ENCODE measurements around the gene FAM81A.
"Not testable (repeated sequence)": the region's sequence is repeated elsewhere in the genome, so short reads cannot be mapped to it uniquely, and the experiment has no call there.

Gene FAM81A

DNA sequence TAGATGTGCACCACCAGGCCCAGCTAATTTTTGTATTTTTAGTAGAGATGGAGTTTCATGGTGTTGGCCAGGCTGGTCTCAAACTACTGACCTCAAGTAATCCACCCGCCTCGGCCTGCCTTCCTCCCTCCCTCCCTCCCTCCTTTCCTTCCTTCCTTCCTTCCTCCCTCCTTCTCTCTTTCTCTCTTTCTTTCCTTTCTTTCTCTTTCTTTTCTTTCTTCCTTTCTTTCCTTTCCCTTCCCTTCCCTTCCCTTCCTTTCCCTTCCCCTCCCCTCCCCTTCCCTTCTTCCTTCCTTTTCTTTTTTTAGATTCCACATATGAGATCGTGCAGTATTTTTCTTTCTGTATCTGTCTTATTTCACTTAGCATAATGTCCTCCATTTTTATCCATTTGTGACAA, 81.3 kb downstream of the FAM81A start:
- no peak overlapping the region for H3K4me3 ChIP-seq
- TF ChIP-seq, protein P1, sequence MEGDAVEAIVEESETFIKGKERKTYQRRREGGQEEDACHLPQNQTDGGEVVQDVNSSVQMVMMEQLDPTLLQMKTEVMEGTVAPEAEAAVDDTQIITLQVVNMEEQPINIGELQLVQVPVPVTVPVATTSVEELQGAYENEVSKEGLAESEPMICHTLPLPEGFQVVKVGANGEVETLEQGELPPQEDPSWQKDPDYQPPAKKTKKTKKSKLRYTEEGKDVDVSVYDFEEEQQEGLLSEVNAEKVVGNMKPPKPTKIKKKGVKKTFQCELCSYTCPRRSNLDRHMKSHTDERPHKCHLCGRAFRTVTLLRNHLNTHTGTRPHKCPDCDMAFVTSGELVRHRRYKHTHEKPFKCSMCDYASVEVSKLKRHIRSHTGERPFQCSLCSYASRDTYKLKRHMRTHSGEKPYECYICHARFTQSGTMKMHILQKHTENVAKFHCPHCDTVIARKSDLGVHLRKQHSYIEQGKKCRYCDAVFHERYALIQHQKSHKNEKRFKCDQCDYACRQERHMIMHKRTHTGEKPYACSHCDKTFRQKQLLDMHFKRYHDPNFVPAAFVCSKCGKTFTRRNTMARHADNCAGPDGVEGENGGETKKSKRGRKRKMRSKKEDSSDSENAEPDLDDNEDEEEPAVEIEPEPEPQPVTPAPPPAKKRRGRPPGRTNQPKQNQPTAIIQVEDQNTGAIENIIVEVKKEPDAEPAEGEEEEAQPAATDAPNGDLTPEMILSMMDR (IDR thresholded peaks at IDR 0.05): no peak
- no peak overlapping the region for H3K27ac ChIP-seq
- DNase-seq (ENCODE audit: low spot score): no peak

DNA sequence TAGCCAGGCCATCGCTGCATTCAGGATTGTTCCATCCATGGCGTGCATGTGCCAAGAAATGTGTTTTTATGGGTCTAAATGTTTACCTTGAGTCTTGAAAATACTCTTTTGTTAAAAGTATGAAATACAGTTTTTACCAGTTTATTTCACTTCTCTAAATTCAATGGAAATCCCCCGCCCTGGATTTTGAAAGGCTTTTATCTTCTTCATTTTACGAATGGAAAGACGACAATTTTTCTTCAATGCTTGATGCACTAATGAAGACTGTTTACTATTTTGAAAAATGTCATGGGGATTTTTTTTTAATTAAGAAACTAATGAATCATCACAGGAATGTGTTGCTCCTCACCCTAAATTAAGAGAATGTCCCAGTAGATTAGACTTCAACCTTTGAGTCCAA, 83.5 kb downstream of the FAM81A start:
- TF ChIP-seq, protein P1 (IDR thresholded peaks at IDR 0.05): no peak
- Histone ChIP-seq H3K4me3 (no peak overlapping the region), H3K27ac (no peak overlapping the region)
- no peak for DNase-seq (ENCODE audit: low spot score)

DNA sequence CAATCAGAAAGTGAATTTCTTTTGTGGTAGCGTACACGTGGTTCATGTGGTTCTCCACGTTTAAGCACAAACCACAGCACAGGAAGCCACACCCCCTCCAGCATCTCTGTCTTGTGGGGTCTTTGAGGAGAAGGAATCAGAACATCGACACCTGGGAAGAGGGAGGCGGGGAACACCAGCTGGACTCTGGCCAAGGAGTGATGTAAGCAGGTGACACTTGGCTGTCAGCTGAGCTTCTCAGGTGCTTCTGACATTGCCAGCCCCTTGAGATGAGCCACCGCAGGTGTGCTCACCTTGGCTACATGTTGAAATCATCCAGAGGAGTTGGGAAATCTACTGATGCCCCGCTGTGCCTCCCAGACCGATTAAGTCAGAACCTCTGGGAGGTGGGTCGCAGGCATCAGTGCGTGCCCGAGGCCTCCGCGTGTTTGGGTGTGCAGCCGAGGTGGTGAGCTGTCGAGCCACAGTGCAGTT, 85.0 kb downstream of the FAM81A start:
- Histone ChIP-seq H3K4me3 (no peak overlapping the region), H3K27ac (no peak overlapping the region)
- TF ChIP-seq, protein P1 (IDR thresholded peaks at IDR 0.05): no peak
- no peak for DNase-seq (ENCODE audit: low spot score)

DNA sequence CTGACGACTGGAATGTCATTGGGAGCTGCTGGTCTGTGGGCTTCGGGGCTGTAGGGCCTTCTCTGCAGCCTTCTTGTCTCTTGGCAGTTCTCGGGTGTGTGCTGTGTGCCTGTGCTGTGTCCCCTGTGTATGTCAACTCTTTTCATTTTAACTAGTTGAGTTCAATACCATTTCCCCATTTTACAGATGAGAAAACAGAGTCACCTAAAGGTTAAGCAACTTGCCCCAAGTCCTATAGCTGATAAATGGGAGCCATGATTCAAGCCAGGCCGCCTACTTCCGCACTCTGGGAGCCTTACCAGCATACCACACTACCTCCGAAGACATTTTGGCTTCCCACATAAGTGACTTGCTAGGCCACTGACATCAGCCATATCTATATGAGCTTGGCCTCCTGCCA, 85.7 kb downstream of the FAM81A start:
- H3K27ac ChIP-seq: no peak overlapping the region
- DNase-seq (ENCODE audit: low spot score): no peak
- H3K4me3 ChIP-seq: no peak overlapping the region
- TF ChIP-seq, protein P1 (IDR thresholded peaks at IDR 0.05): no peak

DNA sequence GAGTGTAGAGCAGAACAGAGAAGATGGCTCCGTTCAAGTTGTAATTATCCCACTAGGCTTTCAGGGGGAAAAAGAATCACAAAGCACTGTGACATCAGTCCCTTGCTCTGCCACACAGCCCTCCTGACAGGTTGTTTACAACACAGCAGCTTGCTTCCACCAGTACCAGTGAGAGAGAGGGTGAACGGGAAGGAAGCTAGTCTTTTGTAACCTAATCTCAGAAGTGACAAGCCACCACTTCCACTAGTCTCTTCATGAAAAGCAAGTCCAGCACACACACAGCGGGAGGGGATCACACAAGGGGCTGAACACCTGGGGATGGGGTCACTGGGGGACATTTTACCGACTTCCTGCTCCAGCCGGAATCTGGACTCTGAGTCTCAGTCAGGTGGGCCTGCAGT, 86.3 kb downstream of the FAM81A start:
- DNase-seq (ENCODE audit: low spot score): no peak
- no peak overlapping the region for H3K4me3 ChIP-seq
- H3K27ac ChIP-seq: no peak overlapping the region
- TF ChIP-seq, protein P1 (IDR thresholded peaks at IDR 0.05): no peak

DNA sequence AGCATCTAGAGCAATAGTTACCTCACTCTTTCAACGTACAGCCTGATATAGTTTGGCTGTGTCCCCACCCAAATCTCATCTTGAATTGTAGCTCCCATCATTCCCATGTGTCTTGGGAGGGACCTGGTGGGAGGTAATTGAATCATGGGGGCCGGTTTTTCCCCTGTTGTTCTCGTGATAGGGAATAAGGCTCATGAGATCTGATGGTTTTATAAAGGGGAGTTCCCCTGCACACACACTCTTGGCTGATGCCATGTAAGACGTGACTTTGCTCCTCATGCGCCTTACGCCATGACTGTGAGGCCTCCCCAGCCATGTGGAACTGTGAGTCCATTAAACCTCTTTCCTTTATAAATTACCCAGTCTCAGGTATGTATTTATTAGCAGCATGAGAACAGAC, 88.5 kb downstream of the FAM81A start:
- DNase-seq (ENCODE audit: low spot score); H3K4me3 ChIP-seq; H3K27ac ChIP-seq: not testable (repeated sequence)

DNA sequence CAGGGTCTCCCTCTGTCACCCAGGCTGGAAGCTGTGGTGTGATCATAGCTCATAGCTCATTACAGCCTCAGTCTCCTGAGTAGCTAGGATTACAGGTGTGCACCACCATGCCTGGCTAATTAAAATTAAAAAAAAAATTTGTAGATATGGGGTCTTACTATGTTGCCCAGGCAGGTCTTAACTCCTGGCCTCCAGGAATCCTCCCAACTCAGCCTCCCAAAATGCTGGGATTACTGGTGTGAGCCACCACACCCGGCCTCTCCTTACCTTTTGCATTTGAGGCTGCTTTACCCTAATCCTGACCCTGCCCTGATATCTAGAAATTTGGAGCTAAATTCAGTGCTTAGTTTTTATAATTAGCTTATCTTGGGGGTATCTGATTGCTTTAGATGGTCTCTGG, 90.4 kb downstream of the FAM81A start:
- no peak overlapping the region for H3K27ac ChIP-seq
- TF ChIP-seq, protein P1 (IDR thresholded peaks at IDR 0.05): no peak
- no peak for DNase-seq (ENCODE audit: low spot score)
- H3K4me3 ChIP-seq: no peak overlapping the region

DNA sequence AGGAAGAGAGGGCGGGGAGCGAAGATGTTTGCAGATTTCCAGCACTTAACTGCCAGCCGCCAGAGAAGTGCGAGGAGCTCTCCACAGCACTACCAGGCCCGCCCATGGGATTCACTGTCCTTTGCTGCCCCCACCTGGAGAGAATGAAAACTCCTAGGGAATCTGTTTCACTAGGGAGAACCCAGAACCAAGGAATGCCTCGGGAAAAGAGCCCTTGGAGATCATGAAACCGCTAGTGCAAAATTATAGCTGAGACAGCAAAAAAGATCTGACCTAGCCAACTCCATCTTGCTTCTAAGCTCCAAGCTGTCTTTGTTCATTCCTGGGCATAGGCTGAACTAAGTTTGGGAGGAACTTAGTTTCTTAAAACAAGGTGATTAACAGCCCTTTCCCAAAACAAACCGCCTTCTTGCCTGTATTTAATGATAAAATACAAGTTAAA, 91.0 kb downstream of the FAM81A start:
- TF ChIP-seq, protein P1 (IDR thresholded peaks at IDR 0.05): peak; percentile 62

More for the DNA sequence above, 91.0 kb downstream of the FAM81A start:
- Histone ChIP-seq H3K4me3 (no peak overlapping the region), H3K27ac (no peak overlapping the region)
- peak; percentile 79 for DNase-seq (ENCODE audit: low spot score)

All from coronary artery (tissue), 2 donors.